HepG2 (cell line): ENCODE measurements around the gene PKP3. TPM values are rescaled to one million over a fixed set of nuclear protein-coding genes. Genes with fewer than 3 reads are reported as not detected.

ENCODE experiments used
- HNRNPLL ChIP-seq: fragments of 200-400 bp; formaldehyde crosslinking; IDR thresholded peaks from 2 replicates; pipeline ENCODE4 v1.6.1; 2017; ENCODE audit warnings: mild to moderate bottlenecking, low read depth, low read length; ENCODE audit not compliant: poor library complexity, severe bottlenecking
- MAX ChIP-seq: IDR thresholded peaks from 2 replicates; pipeline ENCODE4 v1.6.1; 2012; ENCODE audit warnings: inconsistent platforms
- NFYC ChIP-seq: IDR thresholded peaks from 2 replicates; pipeline ENCODE4 v1.6.1; 2016; ENCODE audit warnings: missing genetic modification reagents, missing compliant biosample characterization
- PHF8 ChIP-seq: sonication (generic); formaldehyde crosslinking; IDR thresholded peaks from 2 replicates; pipeline ENCODE4 v1.5.0; 2020; ENCODE audit warnings: missing genetic modification reagents
- POLR2A ChIP-seq, 2 experiments: IDR thresholded peaks; 2 replicates each; pipeline ENCODE4 v1.6.1; 2011; ENCODE audit warnings: low read depth in 2 of 2, low read length in 2 of 2, mild to moderate bottlenecking in 1 of 2, moderate library complexity in 1 of 2; ENCODE audit not compliant: insufficient read depth in 1 of 2
- TBP ChIP-seq: sonication (generic); formaldehyde crosslinking; IDR thresholded peaks from 2 replicates; pipeline ENCODE4 v1.5.0; 2020; ENCODE audit warnings: missing genetic modification reagents
- polyA plus RNA-seq, 8 experiments: library from polyadenylated mRNA; depleted of rRNA in 3 of 8; stranded (reverse) in 7 of 8; unstranded in 1 of 8; fragments of >200 nt; fragmentation: Illumina TruSeq in 4 of 8; extraction: Trizol in 4 of 8; gene quantifications; 2 replicates each; pipeline versions ENCODE4 v1.2.1 to v1.2.3, GENCODE V29; 2011 to 2016; ENCODE audit warnings: low read depth in 4 of 8, missing spikeins in 1 of 8, mixed read lengths in 1 of 8; ENCODE audit not compliant: insufficient read depth in 1 of 8
- total RNA-seq, 5 experiments: library from RNA; depleted of rRNA; stranded (reverse); fragments of >200 nt; fragmentation: Illumina TruSeq; extraction: Trizol; gene quantifications; 2 replicates each; pipeline ENCODE4 v1.2.3, GENCODE V29; 2016; ENCODE audit warnings: low read depth in 1 of 5
- TF ChIP-seq, protein P1 (sequence below): sonication (generic); formaldehyde crosslinking; conservative IDR thresholded peaks from 2 replicates; pipeline ENCODE4 v1.8.0; 2022; ENCODE audit warnings: mild to moderate bottlenecking, moderate library complexity, missing genetic modification reagents
- TF ChIP-seq, protein P2 (sequence below): sonication (generic); formaldehyde crosslinking; IDR thresholded peaks from 2 replicates; pipeline ENCODE4 v1.4.0; 2020; ENCODE audit warnings: missing genetic modification reagents, borderline replicate concordance
- TF ChIP-seq, protein P3 (sequence below): IDR thresholded peaks from 2 replicates; pipeline ENCODE4 v1.4.0; 2020; ENCODE audit warnings: mild to moderate bottlenecking, missing genetic modification reagents

PKP3 gene
- total and polyA plus RNA-seq, 2 of the 13 experiments (the other 11 are each of a cell fraction or from before 2014, with no cell fraction given): 18.0 to 28.7 TPM

DNA sequence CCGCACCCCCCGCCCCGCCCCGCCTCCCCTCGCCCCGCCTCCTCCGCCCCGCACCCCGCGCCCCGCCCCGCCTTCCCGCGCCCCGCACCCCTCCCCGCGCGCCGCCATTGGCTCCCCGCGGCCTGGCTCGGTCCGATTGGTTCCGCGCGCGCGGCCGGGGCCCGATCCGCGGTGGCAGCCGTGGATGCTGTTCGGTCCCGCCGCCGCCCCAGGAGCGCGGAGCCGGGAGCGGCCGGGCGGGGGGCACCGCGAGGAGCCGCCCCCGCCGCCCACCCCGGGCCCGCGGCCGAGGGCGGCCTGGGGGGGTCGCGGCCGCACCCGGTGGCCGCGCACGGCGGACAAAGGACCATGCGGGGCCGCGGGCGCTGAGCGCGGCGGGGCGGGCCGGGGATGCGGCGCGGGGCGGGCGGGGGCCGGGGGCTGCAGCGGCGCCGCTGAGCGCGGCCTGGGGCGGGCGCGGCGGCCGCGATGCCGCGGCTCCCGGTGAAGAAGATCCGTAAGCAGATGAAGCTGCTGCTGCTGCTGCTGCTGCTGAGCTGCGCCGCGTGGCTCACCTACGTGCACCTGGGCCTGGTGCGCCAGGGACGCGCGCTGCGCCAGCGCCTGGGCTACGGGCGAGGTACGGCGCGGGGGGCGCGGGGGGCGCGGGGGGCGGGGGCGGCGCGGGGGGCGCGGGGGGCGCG, 24.5 kb upstream of the PKP3 start, which contains the start of gene B4GALNT4 (continued):
- TF ChIP-seq, protein P1, sequence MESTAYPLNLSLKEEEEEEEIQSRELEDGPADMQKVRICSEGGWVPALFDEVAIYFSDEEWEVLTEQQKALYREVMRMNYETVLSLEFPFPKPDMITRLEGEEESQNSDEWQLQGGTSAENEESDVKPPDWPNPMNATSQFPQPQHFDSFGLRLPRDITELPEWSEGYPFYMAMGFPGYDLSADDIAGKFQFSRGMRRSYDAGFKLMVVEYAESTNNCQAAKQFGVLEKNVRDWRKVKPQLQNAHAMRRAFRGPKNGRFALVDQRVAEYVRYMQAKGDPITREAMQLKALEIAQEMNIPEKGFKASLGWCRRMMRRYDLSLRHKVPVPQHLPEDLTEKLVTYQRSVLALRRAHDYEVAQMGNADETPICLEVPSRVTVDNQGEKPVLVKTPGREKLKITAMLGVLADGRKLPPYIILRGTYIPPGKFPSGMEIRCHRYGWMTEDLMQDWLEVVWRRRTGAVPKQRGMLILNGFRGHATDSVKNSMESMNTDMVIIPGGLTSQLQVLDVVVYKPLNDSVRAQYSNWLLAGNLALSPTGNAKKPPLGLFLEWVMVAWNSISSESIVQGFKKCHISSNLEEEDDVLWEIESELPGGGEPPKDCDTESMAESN (CRISPR knock-in tag): no peak
- TF ChIP-seq POLR2A (IDR thresholded peaks at IDR 0.05; ENCODE audit: insufficient read depth in 1 of 2, low read depth in 2 of 2, low read length in 2 of 2) (0 out of 4 replicates have a peak, but pooled peaks of 1 of the 2 experiments have one; percentile 23), MAX (0 out of 2 replicates have a peak, but pooled peaks have one; percentile 40), PHF8 (peak; percentile 33), NFYC (CRISPR knock-in tag) (peak; percentile 32; the same call in 1 of the 2 replicates), HNRNPLL (peak; percentile 78), TBP (CRISPR knock-in tag) (no peak)
- TF ChIP-seq, protein P2, sequence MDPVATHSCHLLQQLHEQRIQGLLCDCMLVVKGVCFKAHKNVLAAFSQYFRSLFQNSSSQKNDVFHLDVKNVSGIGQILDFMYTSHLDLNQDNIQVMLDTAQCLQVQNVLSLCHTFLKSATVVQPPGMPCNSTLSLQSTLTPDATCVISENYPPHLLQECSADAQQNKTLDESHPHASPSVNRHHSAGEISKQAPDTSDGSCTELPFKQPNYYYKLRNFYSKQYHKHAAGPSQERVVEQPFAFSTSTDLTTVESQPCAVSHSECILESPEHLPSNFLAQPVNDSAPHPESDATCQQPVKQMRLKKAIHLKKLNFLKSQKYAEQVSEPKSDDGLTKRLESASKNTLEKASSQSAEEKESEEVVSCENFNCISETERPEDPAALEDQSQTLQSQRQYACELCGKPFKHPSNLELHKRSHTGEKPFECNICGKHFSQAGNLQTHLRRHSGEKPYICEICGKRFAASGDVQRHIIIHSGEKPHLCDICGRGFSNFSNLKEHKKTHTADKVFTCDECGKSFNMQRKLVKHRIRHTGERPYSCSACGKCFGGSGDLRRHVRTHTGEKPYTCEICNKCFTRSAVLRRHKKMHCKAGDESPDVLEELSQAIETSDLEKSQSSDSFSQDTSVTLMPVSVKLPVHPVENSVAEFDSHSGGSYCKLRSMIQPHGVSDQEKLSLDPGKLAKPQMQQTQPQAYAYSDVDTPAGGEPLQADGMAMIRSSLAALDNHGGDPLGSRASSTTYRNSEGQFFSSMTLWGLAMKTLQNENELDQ (CRISPR knock-in tag): no peak
- TF ChIP-seq, protein P3, sequence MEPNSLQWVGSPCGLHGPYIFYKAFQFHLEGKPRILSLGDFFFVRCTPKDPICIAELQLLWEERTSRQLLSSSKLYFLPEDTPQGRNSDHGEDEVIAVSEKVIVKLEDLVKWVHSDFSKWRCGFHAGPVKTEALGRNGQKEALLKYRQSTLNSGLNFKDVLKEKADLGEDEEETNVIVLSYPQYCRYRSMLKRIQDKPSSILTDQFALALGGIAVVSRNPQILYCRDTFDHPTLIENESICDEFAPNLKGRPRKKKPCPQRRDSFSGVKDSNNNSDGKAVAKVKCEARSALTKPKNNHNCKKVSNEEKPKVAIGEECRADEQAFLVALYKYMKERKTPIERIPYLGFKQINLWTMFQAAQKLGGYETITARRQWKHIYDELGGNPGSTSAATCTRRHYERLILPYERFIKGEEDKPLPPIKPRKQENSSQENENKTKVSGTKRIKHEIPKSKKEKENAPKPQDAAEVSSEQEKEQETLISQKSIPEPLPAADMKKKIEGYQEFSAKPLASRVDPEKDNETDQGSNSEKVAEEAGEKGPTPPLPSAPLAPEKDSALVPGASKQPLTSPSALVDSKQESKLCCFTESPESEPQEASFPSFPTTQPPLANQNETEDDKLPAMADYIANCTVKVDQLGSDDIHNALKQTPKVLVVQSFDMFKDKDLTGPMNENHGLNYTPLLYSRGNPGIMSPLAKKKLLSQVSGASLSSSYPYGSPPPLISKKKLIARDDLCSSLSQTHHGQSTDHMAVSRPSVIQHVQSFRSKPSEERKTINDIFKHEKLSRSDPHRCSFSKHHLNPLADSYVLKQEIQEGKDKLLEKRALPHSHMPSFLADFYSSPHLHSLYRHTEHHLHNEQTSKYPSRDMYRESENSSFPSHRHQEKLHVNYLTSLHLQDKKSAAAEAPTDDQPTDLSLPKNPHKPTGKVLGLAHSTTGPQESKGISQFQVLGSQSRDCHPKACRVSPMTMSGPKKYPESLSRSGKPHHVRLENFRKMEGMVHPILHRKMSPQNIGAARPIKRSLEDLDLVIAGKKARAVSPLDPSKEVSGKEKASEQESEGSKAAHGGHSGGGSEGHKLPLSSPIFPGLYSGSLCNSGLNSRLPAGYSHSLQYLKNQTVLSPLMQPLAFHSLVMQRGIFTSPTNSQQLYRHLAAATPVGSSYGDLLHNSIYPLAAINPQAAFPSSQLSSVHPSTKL (CRISPR knock-in tag): no peak
